OCI-LY7 (cell line): Measurements from ENCODE around the gene HSF2BP. TPM values are rescaled to one million over a fixed set of nuclear protein-coding genes. Genes with fewer than 3 reads are reported as not detected.

ENCODE experiments used
- BruUV-seq: library from RNA; stranded (reverse); fragments of 400-500 nt; replicated peaks from 2 replicates; lab custom pipeline; 2021; lab: Mats Ljungman, UMichigan
- CTCF ChIA-PET: fragments of 300-600 bp; sonication (Branson Sonifier 250); formaldehyde crosslinking; loops from one replicate; lab custom pipeline; 2022; ENCODE audit warnings: antibody characterized with exemption; ENCODE audit not compliant: unreplicated experiment; lab: Charles Lee
- POLR2A ChIA-PET: fragments of 300-600 bp; sonication (Branson Sonifier 250); formaldehyde crosslinking; loops from one replicate; lab custom pipeline; 2022; ENCODE audit warnings: antibody characterized with exemption; lab: Charles Lee
- DNase-seq: peaks from one replicate; pipeline ENCODE4 v3.0.0-alpha.2; 2015; ENCODE audit warnings: low spot score
- H2AFZ ChIP-seq: fragments of 200-600 bp; sonication (generic), shearing (Covaris generic); 2 replicates; pipeline ENCODE4 v1.6.1; 2014; ENCODE audit warnings: mild to moderate bottlenecking, antibody characterized with exemption, low read length, moderate library complexity
- H3K27ac ChIP-seq: fragments of 200-600 bp; sonication (generic); 2 replicates; pipeline ENCODE4 v1.5.1; 2014; ENCODE audit warnings: mixed run types, low read depth, mild to moderate bottlenecking, moderate library complexity, low read length, inconsistent platforms; ENCODE audit not compliant: poor library complexity, severe bottlenecking
- H3K36me3 ChIP-seq: fragments of 200-600 bp; sonication (generic); 2 replicates; pipeline ENCODE4 v1.6.1; 2014; ENCODE audit warnings: mild to moderate bottlenecking, antibody characterized with exemption, low read length, moderate library complexity, mixed read lengths; ENCODE audit not compliant: insufficient read depth
- H3K4me1 ChIP-seq: fragments of 200-600 bp; sonication (generic); 2 replicates; pipeline ENCODE4 v1.5.1; 2014; ENCODE audit warnings: mild to moderate bottlenecking, low read length; ENCODE audit not compliant: insufficient read depth, poor library complexity, severe bottlenecking
- H3K4me2 ChIP-seq: fragments of 200-600 bp; sonication (generic); 2 replicates; pipeline ENCODE4 v1.6.1; 2014; ENCODE audit warnings: mild to moderate bottlenecking, low read length
- H3K4me3 ChIP-seq: fragments of 200-600 bp; sonication (generic); 2 replicates; pipeline ENCODE4 v1.5.1; 2014; ENCODE audit warnings: mild to moderate bottlenecking, low read depth, low read length; ENCODE audit not compliant: poor library complexity, severe bottlenecking
- H3K79me2 ChIP-seq: fragments of 200-600 bp; sonication (generic); 2 replicates; pipeline ENCODE4 v1.6.1; 2016; ENCODE audit warnings: low read depth, mild to moderate bottlenecking, low read length, moderate library complexity, mixed read lengths; ENCODE audit not compliant: insufficient read depth
- H3K9me2 ChIP-seq: fragments of 200-600 bp; sonication (generic); 2 replicates; pipeline ENCODE4 v1.6.1; 2016; ENCODE audit warnings: mild to moderate bottlenecking, low read length, mixed read lengths; ENCODE audit not compliant: insufficient read depth
- H3K9me3 ChIP-seq: fragments of 200-600 bp; sonication (generic); 2 replicates; pipeline ENCODE4 v1.6.1; 2014; ENCODE audit warnings: mild to moderate bottlenecking, mixed run types, low read length, mixed read lengths
- H4K20me1 ChIP-seq: fragments of 200-600 bp; sonication (generic); 2 replicates; pipeline ENCODE4 v1.6.1; 2014; ENCODE audit warnings: mild to moderate bottlenecking, antibody characterized with exemption, low read length, moderate library complexity, mixed read lengths; ENCODE audit not compliant: insufficient read depth
- CTCF ChIP-seq: fragments of 200-600 bp; sonication (generic); conservative IDR thresholded peaks from 2 replicates; pipeline ENCODE4 v1.5.1; 2014; ENCODE audit warnings: mild to moderate bottlenecking, antibody characterized with exemption, low read length, moderate library complexity, mixed read lengths
- EZH2phosphoT487 ChIP-seq: fragments of 200-600 bp; sonication (generic); IDR thresholded peaks from 2 replicates; pipeline ENCODE4 v1.6.1; 2018; ENCODE audit warnings: low read depth, borderline replicate concordance, mild to moderate bottlenecking, mixed run types, antibody characterized with exemption, low read length, moderate library complexity, mixed read lengths
- intact Hi-C: fragments of 100-400 bp; cut with micrococcal nuclease; formaldehyde crosslinking; loops from one replicate; pipeline ENCODE4 v1.10.0; 2022; ENCODE audit not compliant: unreplicated experiment
- total RNA-seq, 2 experiments: library from RNA; depleted of rRNA in 1 of 2; stranded (reverse); fragments of >200 nt in 1 of 2; shearing (Covaris generic) in 1 of 2; gene quantifications; 2 replicates each; pipeline ENCODE4 v1.2.3, GENCODE V29; 2014 to 2022

HSF2BP gene
- total RNA-seq, 2 experiments from 2014 or later: 3.5 to 5.1 TPM

GRCh38 chr21:43581453-43581852, 77.8 kb downstream of the HSF2BP start:
- Histone ChIP-seq H3K9me3 (no peaks in the 10 kb centered on the region), H3K4me1 (no peaks in the 10 kb centered on the region), H4K20me1 (no peaks in the 10 kb centered on the region), H3K9me2 (no peaks in the 10 kb centered on the region), H3K79me2 (no peaks in the 10 kb centered on the region), H2AFZ (no peak overlapping the region), H3K27ac (no peak overlapping the region), H3K36me3 (no peaks in the 10 kb centered on the region), H3K4me3 (no peak overlapping the region), H3K4me2 (no peak overlapping the region)
- no peak for DNase-seq
- intact Hi-C loops: no loop called here
- TF ChIP-seq EZH2phosphoT487 (no peak), CTCF (no peak)
- BruUV-seq: no TSS peak
- POLR2A ChIA-PET: interaction anchor here (1.7 kb wide), 1 partner anchor 20 kb away, joined by 4 read pairs; no protein-coding TSS in a partner anchor
- CTCF ChIA-PET: interaction anchor here (0.5 kb wide), 1 partner anchor 1919 kb away, joined by 3 read pairs; no protein-coding TSS in a partner anchor

DNA sequence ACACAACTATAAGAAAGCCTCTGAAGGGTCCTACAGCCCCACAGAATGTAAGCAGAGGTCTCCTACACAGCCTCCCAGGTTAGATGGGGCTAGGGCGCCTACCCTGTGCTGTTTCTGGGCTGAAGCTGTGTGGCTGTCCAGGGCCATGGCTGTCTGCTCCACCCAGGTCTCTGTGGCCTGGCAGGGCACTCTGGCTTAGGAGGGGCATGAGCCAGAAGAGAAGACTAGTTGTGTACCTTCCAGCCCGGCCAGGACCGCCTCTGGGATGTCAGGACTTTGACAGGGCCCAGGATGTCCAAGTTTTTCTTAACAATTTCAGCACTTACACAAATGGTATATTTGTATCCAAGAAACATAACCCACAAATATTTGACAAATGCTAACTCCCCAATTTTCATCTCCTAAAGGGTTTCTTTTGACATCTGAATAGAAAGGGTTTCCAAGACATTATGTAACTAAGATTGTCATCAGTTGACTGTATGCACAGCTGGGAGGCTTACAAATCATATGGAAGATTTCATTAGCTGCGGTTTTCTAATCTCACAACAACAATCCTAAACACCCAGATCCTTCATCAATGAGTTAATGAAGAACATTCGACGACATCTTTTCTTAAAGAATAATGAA, 80.5 kb downstream of the HSF2BP start:
- Histone ChIP-seq H3K4me3 (no peak overlapping the region), H3K9me3 (no peaks in the 10 kb centered on the region), H3K36me3 (no peaks in the 10 kb centered on the region), H3K27ac (no peak overlapping the region), H3K79me2 (no peaks in the 10 kb centered on the region), H3K4me2 (no peak overlapping the region), H3K4me1 (no peaks in the 10 kb centered on the region), H3K9me2 (no peaks in the 10 kb centered on the region), H2AFZ (no peak overlapping the region), H4K20me1 (no peaks in the 10 kb centered on the region)
- ChIA-PET CTCF (no interaction called here), POLR2A (no interaction called here)
- BruUV-seq: no TSS peak
- no peak for TF ChIP-seq CTCF
- no peak for TF ChIP-seq EZH2phosphoT487
- DNase-seq: no peak
- intact Hi-C loops: no loop called here

- intact Hi-C loops: no loop called here
- Histone ChIP-seq H3K36me3 (no peaks in the 10 kb centered on the region), H2AFZ (no peak overlapping the region), H3K4me2 (no peak overlapping the region), H3K9me3 (no peaks in the 10 kb centered on the region), H3K79me2 (no peaks in the 10 kb centered on the region), H4K20me1 (no peaks in the 10 kb centered on the region), H3K4me3 (no peak overlapping the region), H3K9me2 (no peaks in the 10 kb centered on the region), H3K27ac (no peak overlapping the region), H3K4me1 (no peaks in the 10 kb centered on the region)
- ChIA-PET POLR2A (interaction anchor here (0.5 kb wide), 1 partner anchor 907 kb away, joined by 3 read pairs; no protein-coding TSS in a partner anchor), CTCF (no interaction called here)
- DNase-seq: no peak
- TF ChIP-seq EZH2phosphoT487: no peak
- TF ChIP-seq CTCF: no peak
- BruUV-seq: no TSS peak
These were observed 83.8 kb downstream of the HSF2BP start for GRCh38 chr21:43575473-43575844.
